Head of caudate nucleus (tissue), 42 donors: Measurements from ENCODE around the gene SURF2.
A peak's percentile ranks its signal among the peaks of the same experiment; 100 is the strongest.

Experiments
- DNase-seq, 42 donors: peaks; one replicate each; pipeline versions ENCODE4 v3.0.0 to v3.0.0-alpha.2; 2020 to 2021; ENCODE audit warnings: mixed read lengths in 7 of 42
- intact Hi-C: fragments of 100-400 bp; cut with DNase I; formaldehyde crosslinking; loops from one replicate; pipeline ENCODE4 v1.15.0; 2022

The SURF2 gene

GRCh38 chr9:133333566-133333965 lies 22.8 kb upstream of the SURF2 start:
- intact Hi-C loops, result loop anchor here (5.0 kb wide), 1 partner anchor 151 kb away; no protein-coding TSS in a partner anchor

GRCh38 chr9:133334161-133334560 lies 22.2 kb upstream of the SURF2 start:
- intact Hi-C loops, result loop anchor here (5.0 kb wide), 1 partner anchor 152 kb away; no protein-coding TSS in a partner anchor
- peak in 4 of 42 donors; percentile 2 to 10 (median 5) for DNase-seq

More at GRCh38 chr9:133333566-133333965, 22.8 kb upstream of the SURF2 start:
- peak in 5 of 42 donors; percentile 2 to 13 (median 4) for DNase-seq

GRCh38 chr9:133334888-133335287 lies 21.5 kb upstream of the SURF2 start:
- intact Hi-C loops, result loop anchor here (5.0 kb wide), 1 partner anchor 153 kb away; no protein-coding TSS in a partner anchor
- peak in 4 of 42 donors; percentile 1 to 21 (median 8) for DNase-seq

GRCh38 chr9:133335924-133336811 lies 20.2 kb upstream of the SURF2 start, which contains the start of gene SURF6:
Gene SURF6 (minus strand): TSS chr9:133336188. CDS start chr9:133336132, 56 bp downstream.
- intact Hi-C loops, result no loop called here
- DNase-seq, result peak; percentile 75 to 97 (median 93)

- no peak for DNase-seq
- intact Hi-C loops, result no loop called here
Measured at GRCh38 chr9:133339641-133340040, 16.7 kb upstream of the SURF2 start.

- DNase-seq, result no peak
- intact Hi-C loops, result no loop called here
Measured at GRCh38 chr9:133340256-133340655, 16.1 kb upstream of the SURF2 start.

GRCh38 chr9:133340916-133341315 lies 15.4 kb upstream of the SURF2 start:
- intact Hi-C loops, result no loop called here
- peak in 5 of 42 donors; percentile 30 to 45 (median 37) for DNase-seq

- DNase-seq, result peak in 30 of 42 donors; percentile 15 to 67 (median 46)
- intact Hi-C loops, result no loop called here
Measured at GRCh38 chr9:133341369-133342068, 14.8 kb upstream of the SURF2 start.

GRCh38 chr9:133342069-133342406 lies 14.3 kb upstream of the SURF2 start:
- intact Hi-C loops, result no loop called here
- no peak for DNase-seq

- DNase-seq, result no peak
- intact Hi-C loops, result no loop called here
Measured at GRCh38 chr9:133342570-133342969, 13.8 kb upstream of the SURF2 start.

- DNase-seq, result no peak
Measured at GRCh38 chr9:133344071-133344470, 12.3 kb upstream of the SURF2 start.

GRCh38 chr9:133344979-133345378 lies 11.4 kb upstream of the SURF2 start:
- DNase-seq, result no peak
- intact Hi-C loops, result no loop called here

More at GRCh38 chr9:133344071-133344470, 12.3 kb upstream of the SURF2 start:
- intact Hi-C loops, result no loop called here

GRCh38 chr9:133345596-133345995 lies 10.8 kb upstream of the SURF2 start:
- DNase-seq, result no peak
- intact Hi-C loops, result no loop called here

GRCh38 chr9:133346021-133346785 lies 10.1 kb upstream of the SURF2 start:
- DNase-seq, result no peak
- intact Hi-C loops, result no loop called here

GRCh38 chr9:133347515-133347984 lies 8.8 kb upstream of the SURF2 start:
- peak in 6 of 42 donors; percentile 12 to 38 (median 22) for DNase-seq
- intact Hi-C loops, result no loop called here

GRCh38 chr9:133347985-133348717 lies 8.2 kb upstream of the SURF2 start, which contains the start of the genes MED22 and RPL7A:
Gene MED22 (minus strand): TSS chr9:133348131. CDS start chr9:133346662, 1,469 bp downstream.
Gene RPL7A (plus strand): TSS chr9:133348218. CDS start chr9:133348244, 26 bp downstream.
- peak; percentile 76 to 97 (median 92) for DNase-seq
- intact Hi-C loops, result no loop called here

GRCh38 chr9:133348718-133349573 lies 7.4 kb upstream of the SURF2 start:
- intact Hi-C loops, result no loop called here
- DNase-seq, result no peak
